Measurements from ENCODE around the gene NLRP1.
A peak's percentile ranks its signal among the peaks of the same experiment; 100 is the strongest.

The NLRP1 gene

DNA sequence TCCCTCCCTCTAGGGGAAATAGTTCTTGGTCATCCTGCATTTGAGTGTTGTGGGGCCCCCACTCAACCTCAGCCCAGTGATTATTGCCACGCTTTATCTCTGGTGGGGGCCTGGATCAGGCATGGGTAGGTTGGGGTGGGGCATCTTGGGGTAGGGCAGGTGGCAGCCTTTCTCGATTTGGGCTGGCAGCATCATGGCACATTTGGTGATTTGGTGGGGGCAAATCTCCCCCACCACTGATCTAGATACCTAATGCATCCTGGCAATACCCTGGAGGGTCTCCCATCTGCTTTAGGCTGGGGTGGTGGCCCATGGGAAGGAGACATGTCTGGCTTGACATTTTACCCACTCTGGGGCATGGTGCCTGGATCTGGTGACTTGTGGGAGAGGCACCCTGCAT is 40.2 kb downstream of the NLRP1 start:
- H3K9me3 Mint-ChIP-seq, result no peaks in the 10 kb centered on the region
- H3K36me3 Mint-ChIP-seq (ENCODE audit: low read depth), result no peaks in the 10 kb centered on the region
- no peak overlapping the region for H3K27ac Mint-ChIP-seq
- DNase-seq, result no peak
- peaks cover 32% of the 10 kb centered on the region for H3K27me3 Mint-ChIP-seq (ENCODE audit: low read depth, poor library complexity)
- peaks cover 23% of the 10 kb centered on the region for H3K4me1 Mint-ChIP-seq
- TF ChIP-seq, protein P1, sequence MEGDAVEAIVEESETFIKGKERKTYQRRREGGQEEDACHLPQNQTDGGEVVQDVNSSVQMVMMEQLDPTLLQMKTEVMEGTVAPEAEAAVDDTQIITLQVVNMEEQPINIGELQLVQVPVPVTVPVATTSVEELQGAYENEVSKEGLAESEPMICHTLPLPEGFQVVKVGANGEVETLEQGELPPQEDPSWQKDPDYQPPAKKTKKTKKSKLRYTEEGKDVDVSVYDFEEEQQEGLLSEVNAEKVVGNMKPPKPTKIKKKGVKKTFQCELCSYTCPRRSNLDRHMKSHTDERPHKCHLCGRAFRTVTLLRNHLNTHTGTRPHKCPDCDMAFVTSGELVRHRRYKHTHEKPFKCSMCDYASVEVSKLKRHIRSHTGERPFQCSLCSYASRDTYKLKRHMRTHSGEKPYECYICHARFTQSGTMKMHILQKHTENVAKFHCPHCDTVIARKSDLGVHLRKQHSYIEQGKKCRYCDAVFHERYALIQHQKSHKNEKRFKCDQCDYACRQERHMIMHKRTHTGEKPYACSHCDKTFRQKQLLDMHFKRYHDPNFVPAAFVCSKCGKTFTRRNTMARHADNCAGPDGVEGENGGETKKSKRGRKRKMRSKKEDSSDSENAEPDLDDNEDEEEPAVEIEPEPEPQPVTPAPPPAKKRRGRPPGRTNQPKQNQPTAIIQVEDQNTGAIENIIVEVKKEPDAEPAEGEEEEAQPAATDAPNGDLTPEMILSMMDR (IDR thresholded peaks at IDR 0.05), result no peak
- H3K4me3 Mint-ChIP-seq, result no peak overlapping the region

DNA sequence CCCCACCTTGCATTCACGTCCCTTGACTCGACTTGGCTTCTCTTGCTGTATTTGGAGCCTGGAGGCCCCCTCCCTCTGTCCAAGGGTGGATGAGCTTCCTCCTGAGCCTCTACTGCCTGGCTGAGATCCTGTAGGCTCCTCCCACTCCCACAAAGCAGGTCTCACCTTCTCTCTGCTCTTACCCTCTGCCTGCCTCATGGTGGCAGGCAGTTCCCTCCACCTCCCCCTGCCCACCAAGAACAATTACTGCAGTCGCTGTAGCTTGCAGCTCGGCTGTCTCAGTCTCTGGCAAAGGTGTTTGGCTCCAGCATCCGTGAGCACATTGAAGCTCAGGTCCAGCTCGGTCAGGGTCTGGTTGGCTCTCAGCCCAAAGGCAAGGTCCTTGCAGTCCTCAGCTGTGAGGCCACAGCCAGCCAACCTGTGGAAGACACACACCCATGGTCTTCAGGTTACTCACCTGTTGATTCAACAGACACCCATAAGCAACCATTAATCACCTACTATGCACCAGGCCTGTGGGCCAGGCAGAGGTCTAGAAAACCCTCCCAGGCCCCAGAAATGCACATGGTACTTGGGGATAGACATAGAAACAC is 42.6 kb downstream of the NLRP1 start:
- Mint-ChIP-seq H3K4me1 (peaks cover 32% of the 10 kb centered on the region), H3K27me3 (ENCODE audit: low read depth, poor library complexity) (peaks cover 23% of the 10 kb centered on the region), H3K27ac (no peak overlapping the region), H3K9me3 (no peaks in the 10 kb centered on the region), H3K4me3 (no peak overlapping the region), H3K36me3 (ENCODE audit: low read depth) (no peaks in the 10 kb centered on the region)
- TF ChIP-seq, protein P1 (IDR thresholded peaks at IDR 0.05), result no peak
- no peak for DNase-seq

DNA sequence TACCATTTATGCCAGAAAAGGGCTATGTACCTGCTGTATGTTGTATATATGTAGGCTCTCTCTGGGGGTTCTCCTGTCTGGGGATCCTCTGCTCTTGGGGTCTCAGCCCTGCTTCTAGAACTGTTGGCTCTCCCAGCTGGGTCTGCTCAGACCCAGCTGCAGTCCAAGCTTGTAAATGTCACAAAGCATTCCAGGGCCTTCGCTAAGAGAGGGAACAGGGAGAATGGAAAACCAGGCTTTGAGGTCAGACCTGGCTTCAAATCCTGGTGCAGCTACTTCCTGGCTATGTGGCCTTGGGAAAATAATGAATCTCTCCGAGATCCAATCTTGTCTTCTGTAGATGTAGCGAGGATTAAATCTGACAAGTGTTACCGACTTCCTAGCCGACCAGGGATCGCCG is 44.0 kb downstream of the NLRP1 start:
- Mint-ChIP-seq H3K4me1 (peaks cover 35% of the 10 kb centered on the region), H3K9me3 (no peaks in the 10 kb centered on the region), H3K4me3 (no peak overlapping the region), H3K27me3 (ENCODE audit: low read depth, poor library complexity) (peaks cover 19% of the 10 kb centered on the region), H3K27ac (no peak overlapping the region), H3K36me3 (ENCODE audit: low read depth) (no peaks in the 10 kb centered on the region)
- TF ChIP-seq, protein P1 (IDR thresholded peaks at IDR 0.05), result no peak
- DNase-seq, result no peak

DNA sequence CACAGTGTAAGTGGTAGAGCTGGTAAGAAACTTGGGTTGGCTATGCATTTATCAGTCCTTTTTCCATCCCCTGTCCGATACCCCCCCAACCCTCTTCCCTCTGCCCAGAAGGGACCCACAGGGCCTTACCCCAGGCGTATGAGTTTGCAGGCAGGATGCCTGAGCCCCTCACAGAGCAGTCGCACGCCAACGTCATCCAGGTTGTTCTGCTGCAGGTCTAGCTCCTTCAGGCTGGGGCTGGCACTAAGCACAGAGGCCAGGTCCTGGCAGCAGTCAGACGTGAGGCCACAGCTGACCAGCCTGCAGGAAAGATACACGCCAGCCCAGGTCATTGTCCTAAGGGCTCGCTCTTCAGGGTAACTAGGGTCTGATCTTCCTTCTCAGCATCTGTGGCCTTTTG is 45.0 kb downstream of the NLRP1 start:
- Mint-ChIP-seq H3K36me3 (ENCODE audit: low read depth) (no peaks in the 10 kb centered on the region), H3K9me3 (no peaks in the 10 kb centered on the region), H3K4me3 (no peak overlapping the region), H3K4me1 (peaks cover 40% of the 10 kb centered on the region), H3K27ac (no peak overlapping the region), H3K27me3 (ENCODE audit: low read depth, poor library complexity) (peaks cover 16% of the 10 kb centered on the region)
- DNase-seq, result no peak
- TF ChIP-seq, protein P1 (IDR thresholded peaks at IDR 0.05), result no peak

DNA sequence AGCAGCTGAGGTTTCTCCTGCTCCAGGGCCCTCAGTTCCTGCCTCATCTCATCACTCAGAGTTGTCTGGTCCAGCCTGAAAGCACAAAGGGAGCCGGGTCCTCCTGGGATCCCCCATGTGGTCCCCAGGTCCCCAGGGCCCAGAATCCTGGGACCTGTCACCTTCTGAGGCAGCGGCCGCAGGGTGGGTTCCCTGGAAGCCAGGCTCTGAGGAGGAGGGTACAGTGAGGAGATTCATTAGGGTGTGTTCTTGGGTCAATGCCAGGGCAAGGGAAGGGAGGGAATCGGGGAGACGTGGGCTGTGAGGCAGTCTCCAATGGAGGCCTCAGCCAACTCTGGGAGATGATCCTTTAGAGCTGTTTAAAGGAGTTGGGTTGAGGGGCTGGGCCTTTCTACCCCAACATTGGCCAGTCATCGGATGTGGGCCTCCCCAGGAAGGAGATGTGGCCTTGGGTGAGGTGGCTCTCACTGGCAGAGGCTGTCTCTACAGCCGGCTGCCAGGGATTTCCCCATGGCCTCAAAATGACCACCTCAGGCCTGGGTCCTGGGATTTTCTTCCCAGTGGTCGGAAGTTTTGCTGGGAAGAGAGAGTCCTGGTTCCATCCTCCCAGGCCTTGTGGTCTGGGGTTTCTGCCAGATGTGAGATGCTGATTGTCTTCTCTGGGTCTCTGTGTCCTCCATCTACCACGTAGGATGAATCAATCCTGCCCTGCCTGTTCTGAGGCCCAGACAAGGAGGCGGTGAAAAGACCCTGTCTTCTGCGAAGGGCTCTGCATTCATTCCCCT is 47.3 kb downstream of the NLRP1 start:
- peak overlapping the region; percentile 78 for H3K27ac Mint-ChIP-seq

More for the DNA sequence above, 47.3 kb downstream of the NLRP1 start:
- H3K4me3 Mint-ChIP-seq, result no peak overlapping the region
- no peak for DNase-seq
- TF ChIP-seq, protein P1 (IDR thresholded peaks at IDR 0.05), result no peak
- H3K36me3 Mint-ChIP-seq (ENCODE audit: low read depth), result no peaks in the 10 kb centered on the region
- no peaks in the 10 kb centered on the region for H3K9me3 Mint-ChIP-seq
- peaks cover 4% of the 10 kb centered on the region for H3K27me3 Mint-ChIP-seq (ENCODE audit: low read depth, poor library complexity)
- H3K4me1 Mint-ChIP-seq, result peaks cover 48% of the 10 kb centered on the region

All from nephron progenitor cell (in vitro differentiated cells).